ENCODE measurements around the gene MRPS21.

The MRPS21 gene

GRCh38 chr1:150259758-150260669, 33.6 kb upstream of the MRPS21 start:
- TF ChIP-seq POLR2AphosphoS5 (IDR thresholded peaks at IDR 0.05; ENCODE audit: borderline replicate concordance, low read depth, low read length) (0 out of 2 replicates have a peak, but pooled peaks have one; percentile 20), EZH2 (IDR thresholded peaks at IDR 0.05) (no peak), FOXP2 (optimal IDR thresholded peaks at IDR 0.05; ENCODE audit: control extremely low read depth, extremely low read length, insufficient read depth) (no peak)
- Histone ChIP-seq H3K4me3 (no peak overlapping the region; the same call in 1 of the 2 replicates), H3K27ac (no peak overlapping the region), H3K9ac (ENCODE audit: insufficient read length) (no peak overlapping the region), H3K9me3 (ENCODE audit: low read depth, low read length) (no peaks in the 10 kb centered on the region), H3K36me3 (ENCODE audit: insufficient read depth, low read length) (no peaks in the 10 kb centered on the region)
- DNase-seq (ENCODE audit: low read depth, low spot score): no peak

- TF ChIP-seq EZH2 (IDR thresholded peaks at IDR 0.05) (no peak), POLR2AphosphoS5 (IDR thresholded peaks at IDR 0.05; ENCODE audit: borderline replicate concordance, low read depth, low read length) (no peak), FOXP2 (optimal IDR thresholded peaks at IDR 0.05; ENCODE audit: control extremely low read depth, extremely low read length, insufficient read depth) (no peak)
- no peak overlapping the region for H3K27ac ChIP-seq
- H3K36me3 ChIP-seq (ENCODE audit: insufficient read depth, low read length): peaks cover 11% of the 10 kb centered on the region; the same call in 1 of the 2 replicates
Measured at GRCh38 chr1:150261367-150261766, 32.3 kb upstream of the MRPS21 start.

GRCh38 chr1:150262388-150263320, 31.0 kb upstream of the MRPS21 start:
- H3K9ac ChIP-seq (ENCODE audit: insufficient read length): no peak overlapping the region
- TF ChIP-seq FOXP2 (optimal IDR thresholded peaks at IDR 0.05; ENCODE audit: control extremely low read depth, extremely low read length, insufficient read depth) (no peak), POLR2AphosphoS5 (IDR thresholded peaks at IDR 0.05; ENCODE audit: borderline replicate concordance, low read depth, low read length) (no peak), EZH2 (IDR thresholded peaks at IDR 0.05) (no peak)
- no peak overlapping the region for H3K27ac ChIP-seq
- no peak for DNase-seq (ENCODE audit: low read depth, low spot score)
- H3K9me3 ChIP-seq (ENCODE audit: low read depth, low read length): no peaks in the 10 kb centered on the region
- H3K36me3 ChIP-seq (ENCODE audit: insufficient read depth, low read length): peaks cover 21% of the 10 kb centered on the region; the same call in 1 of the 2 replicates
- no peak overlapping the region for H3K4me3 ChIP-seq

More at GRCh38 chr1:150261367-150261766, 32.3 kb upstream of the MRPS21 start:
- no peak for DNase-seq (ENCODE audit: low read depth, low spot score)
- H3K9me3 ChIP-seq (ENCODE audit: low read depth, low read length): no peaks in the 10 kb centered on the region
- no peak overlapping the region for H3K4me3 ChIP-seq
- H3K9ac ChIP-seq (ENCODE audit: insufficient read length): no peak overlapping the region

- no peak overlapping the region for H3K27ac ChIP-seq
- H3K4me3 ChIP-seq: no peak overlapping the region
- TF ChIP-seq POLR2AphosphoS5 (IDR thresholded peaks at IDR 0.05; ENCODE audit: borderline replicate concordance, low read depth, low read length): peak; percentile 11; the same call in 1 of the 2 replicates
- no peak for TF ChIP-seq FOXP2 (optimal IDR thresholded peaks at IDR 0.05; ENCODE audit: control extremely low read depth, extremely low read length, insufficient read depth)
- no peak overlapping the region for H3K9ac ChIP-seq (ENCODE audit: insufficient read length)
- H3K9me3 ChIP-seq (ENCODE audit: low read depth, low read length): no peaks in the 10 kb centered on the region
- peaks cover 21% of the 10 kb centered on the region; the same call in 1 of the 2 replicates for H3K36me3 ChIP-seq (ENCODE audit: insufficient read depth, low read length)
- no peak for DNase-seq (ENCODE audit: low read depth, low spot score)
Measured at GRCh38 chr1:150263549-150263948, 30.1 kb upstream of the MRPS21 start.

- peak overlapping the region; percentile 100 for H3K4me3 ChIP-seq
- H3K9me3 ChIP-seq (ENCODE audit: low read depth, low read length): no peaks in the 10 kb centered on the region
- peaks cover 21% of the 10 kb centered on the region; the same call in 1 of the 2 replicates for H3K36me3 ChIP-seq (ENCODE audit: insufficient read depth, low read length)
- no peak overlapping the region for H3K27ac ChIP-seq
- no peak for DNase-seq (ENCODE audit: low read depth, low spot score)
- H3K9ac ChIP-seq (ENCODE audit: insufficient read length): peak overlapping the region; percentile 98
- TF ChIP-seq POLR2AphosphoS5 (IDR thresholded peaks at IDR 0.05; ENCODE audit: borderline replicate concordance, low read depth, low read length) (no peak), FOXP2 (optimal IDR thresholded peaks at IDR 0.05; ENCODE audit: control extremely low read depth, extremely low read length, insufficient read depth) (no peak), EZH2 (IDR thresholded peaks at IDR 0.05) (no peak)
Measured at GRCh38 chr1:150267896-150268295, 25.8 kb upstream of the MRPS21 start.

- peaks cover 21% of the 10 kb centered on the region; the same call in 1 of the 2 replicates for H3K36me3 ChIP-seq (ENCODE audit: insufficient read depth, low read length)
- peak overlapping the region; percentile 71; the same call in 1 of the 2 replicates for H3K27ac ChIP-seq
- peak overlapping the region; percentile 100 for H3K4me3 ChIP-seq
- no peak for DNase-seq (ENCODE audit: low read depth, low spot score)
- peak overlapping the region; percentile 98 for H3K9ac ChIP-seq (ENCODE audit: insufficient read length)
- no peaks in the 10 kb centered on the region for H3K9me3 ChIP-seq (ENCODE audit: low read depth, low read length)
- no peak for TF ChIP-seq FOXP2 (optimal IDR thresholded peaks at IDR 0.05; ENCODE audit: control extremely low read depth, extremely low read length, insufficient read depth)
- TF ChIP-seq EZH2 (IDR thresholded peaks at IDR 0.05): no peak
Measured at GRCh38 chr1:150268340-150268704, 25.3 kb upstream of the MRPS21 start.

GRCh38 chr1:150268705-150269403, 24.8 kb upstream of the MRPS21 start, which contains the start of gene APH1A:
TSS of gene APH1A (minus strand) at chr1:150269016. CDS start at chr1:150268810, 206 bp downstream.
- TF ChIP-seq EZH2 (IDR thresholded peaks at IDR 0.05): no peak
- TF ChIP-seq FOXP2 (optimal IDR thresholded peaks at IDR 0.05; ENCODE audit: control extremely low read depth, extremely low read length, insufficient read depth): peak; percentile 58
- TF ChIP-seq POLR2AphosphoS5 (IDR thresholded peaks at IDR 0.05; ENCODE audit: borderline replicate concordance, low read depth, low read length): peak; percentile 69
- DNase-seq (ENCODE audit: low read depth, low spot score): peak; percentile 87
- Histone ChIP-seq H3K27ac (peak within 1 kb of the TSS; percentile 71), H3K36me3 (ENCODE audit: insufficient read depth, low read length) (peaks cover 21% of the 10 kb centered on the region; the same call in 1 of the 2 replicates), H3K9me3 (ENCODE audit: low read depth, low read length) (no peaks in the 10 kb centered on the region), H3K9ac (ENCODE audit: insufficient read length) (peak within 1 kb of the TSS; percentile 98), H3K4me3 (peak within 1 kb of the TSS; percentile 100)

Data from SK-N-MC (cell line).